H1 (cell line): ENCODE results near the gene F2. TPM values are rescaled to one million over a fixed set of nuclear protein-coding genes. Genes with fewer than 3 reads are reported as not detected.

Experiments
- CTCF ChIA-PET: fragments of 300-600 bp; sonication (Branson Sonifier 250); formaldehyde crosslinking; loops from one replicate; lab custom pipeline; 2021; ENCODE audit not compliant: partially characterized antibody; lab: Charles Lee
- POLR2A ChIA-PET: fragments of 300-600 bp; sonication (Branson Sonifier 250); formaldehyde crosslinking; loops from one replicate; lab custom pipeline; 2021; ENCODE audit warnings: inconsistent platforms; ENCODE audit not compliant: partially characterized antibody; lab: Charles Lee
- DNase-seq, 2 experiments: peaks; one replicate each; pipeline versions ENCODE4 v3.0.0 to v3.0.0-alpha.2; 2010 to 2022; ENCODE audit warnings: low spot score in 2 of 2, low read depth in 1 of 2, mixed read lengths in 1 of 2
- FAIRE-seq: peaks from 2 replicates; lab custom pipeline; 2011; peaks lifted over from hg19 to GRCh38; lab: Jason Lieb, UNC
- H2AFZ ChIP-seq: 2 replicates; pipeline ENCODE4 v1.8.1; 2012; ENCODE audit warnings: low read length, inconsistent platforms
- H2AK5ac ChIP-seq: 2 replicates; pipeline ENCODE4 v1.6.1; 2013; ENCODE audit warnings: low read depth, low read length
- H2BK120ac ChIP-seq: replicated peaks from 2 replicates; pipeline ENCODE3; 2013; ENCODE audit warnings: low read depth, low read length, inconsistent platforms
- H2BK12ac ChIP-seq: 2 replicates; pipeline ENCODE4 v1.6.1; 2013; ENCODE audit warnings: low read depth, low read length
- H2BK15ac ChIP-seq: 2 replicates; pipeline ENCODE4 v1.6.1; 2013; ENCODE audit warnings: low read length
- H2BK20ac ChIP-seq: 2 replicates; pipeline ENCODE4 v1.6.1; 2013; ENCODE audit warnings: low read length
- H2BK5ac ChIP-seq: 2 replicates; pipeline ENCODE4 v1.6.1; 2013; ENCODE audit warnings: low read depth, low read length
- H3K14ac ChIP-seq: 2 replicates; pipeline ENCODE4 v1.6.1; 2013; ENCODE audit warnings: inconsistent platforms; ENCODE audit not compliant: insufficient read length
- H3K18ac ChIP-seq: 2 replicates; pipeline ENCODE4 v1.6.1; 2013; ENCODE audit warnings: low read length; ENCODE audit errors: extremely low read depth
- H3K23ac ChIP-seq: 2 replicates; pipeline ENCODE4 v1.6.1; 2013; ENCODE audit warnings: inconsistent platforms; ENCODE audit not compliant: insufficient read length
- H3K23me2 ChIP-seq: 2 replicates; pipeline ENCODE4 v1.6.1; 2013; ENCODE audit warnings: low read depth, low read length
- H3K27ac ChIP-seq: 2 replicates; pipeline ENCODE4 v1.6.1; 2011; ENCODE audit warnings: low read depth, low read length, inconsistent platforms
- H3K27me3 ChIP-seq, 4 experiments: replicated peaks in 1 of 4; 1 replicate in 1 of 4; 2 replicates in 3 of 4; pipeline versions ENCODE4 v1.6.1 to v1.8.1; 2011 to 2013; ENCODE audit warnings: low read length in 3 of 4, mild to moderate bottlenecking in 3 of 4, inconsistent platforms in 2 of 4, mixed read lengths in 2 of 4, moderate library complexity in 1 of 4; ENCODE audit not compliant: control insufficient read depth in 3 of 4, insufficient read depth in 3 of 4; ENCODE audit errors: extremely low read depth in 1 of 4
- H3K36me3 ChIP-seq, 4 experiments: 2 replicates each; pipeline versions ENCODE4 v1.6.1 to v1.8.1; 2011 to 2013; ENCODE audit warnings: mild to moderate bottlenecking in 4 of 4, low read length in 3 of 4, moderate library complexity in 2 of 4, control low read depth in 1 of 4, inconsistent platforms in 1 of 4; ENCODE audit not compliant: insufficient read depth in 4 of 4, control insufficient read depth in 2 of 4
- H3K4ac ChIP-seq: replicated peaks from 2 replicates; pipeline ENCODE3; 2013; ENCODE audit warnings: low read length, low read depth, mixed read lengths, inconsistent platforms; ENCODE audit not compliant: insufficient read length
- H3K4me1 ChIP-seq, 4 experiments: replicated peaks in 1 of 4; 1 replicate in 1 of 4; 2 replicates in 3 of 4; pipeline versions ENCODE4 v1.6.1 to v1.8.1; 2011 to 2013; ENCODE audit warnings: low read length in 3 of 4, inconsistent platforms in 2 of 4, mixed read lengths in 1 of 4; ENCODE audit not compliant: insufficient read depth in 4 of 4, control insufficient read depth in 3 of 4
- H3K4me2 ChIP-seq, 2 experiments: 2 replicates each; pipeline versions ENCODE4 v1.6.1 to v1.8.1; 2011 to 2013; ENCODE audit warnings: low read depth in 2 of 2, low read length in 2 of 2, control low read depth in 1 of 2, inconsistent platforms in 1 of 2, mild to moderate bottlenecking in 1 of 2; ENCODE audit not compliant: insufficient read depth in 1 of 2
- H3K4me3 ChIP-seq, 4 experiments: fragments of 200-600, 300-600 bp in 1 of 4; sonication (generic), shearing (Covaris generic), sonication (Bioruptor Twin) in 1 of 4; 2 replicates each; pipeline versions ENCODE4 v1.5.1 to v1.8.1; 2011 to 2016; ENCODE audit warnings: low read length in 4 of 4, low read depth in 3 of 4, control low read depth in 2 of 4, inconsistent platforms in 2 of 4, mild to moderate bottlenecking in 2 of 4, mixed read lengths in 1 of 4, moderate library complexity in 1 of 4; ENCODE audit not compliant: insufficient read depth in 2 of 4; ENCODE audit errors: extremely low read depth in 1 of 4
- H3K56ac ChIP-seq: replicated peaks from 2 replicates; pipeline ENCODE3; 2013; ENCODE audit warnings: low read depth, mild to moderate bottlenecking, mixed read lengths, low read length, inconsistent platforms; ENCODE audit not compliant: insufficient read length
- H3K79me1 ChIP-seq: 2 replicates; pipeline ENCODE4 v1.6.1; 2013; ENCODE audit warnings: low read depth, low read length, control low read depth
- H3K79me2 ChIP-seq, 2 experiments: 2 replicates each; pipeline versions ENCODE4 v1.6.1 to v1.8.1; 2012 to 2013; ENCODE audit warnings: low read length in 2 of 2, mild to moderate bottlenecking in 2 of 2, inconsistent platforms in 1 of 2; ENCODE audit not compliant: insufficient read depth in 2 of 2, control insufficient read depth in 1 of 2
- H3K9ac ChIP-seq, 4 experiments: replicated peaks in 1 of 4; 1 replicate in 1 of 4; 2 replicates in 3 of 4; pipeline versions ENCODE4 v1.6.1 to v1.8.1; 2011 to 2013; ENCODE audit warnings: low read depth in 3 of 4, low read length in 3 of 4, control low read depth in 2 of 4, mild to moderate bottlenecking in 2 of 4, moderate library complexity in 2 of 4, inconsistent platforms in 1 of 4; ENCODE audit errors: extremely low read depth in 1 of 4
- H3K9me3 ChIP-seq, 2 experiments: 2 replicates each; pipeline versions ENCODE4 v1.6.1 to v1.8.1; 2012 to 2013; ENCODE audit warnings: mild to moderate bottlenecking in 2 of 2, moderate library complexity in 2 of 2, control low read depth in 1 of 2, inconsistent platforms in 1 of 2, low read depth in 1 of 2, low read length in 1 of 2, mixed read lengths in 1 of 2; ENCODE audit not compliant: insufficient read depth in 2 of 2
- H4K20me1 ChIP-seq, 2 experiments: replicated peaks in 1 of 2; 2 replicates each; pipeline versions ENCODE3 to v1.8.1; 2011 to 2013; ENCODE audit warnings: inconsistent platforms in 2 of 2, low read length in 2 of 2, mild to moderate bottlenecking in 1 of 2; ENCODE audit not compliant: insufficient read depth in 2 of 2, control insufficient read depth in 1 of 2
- H4K5ac ChIP-seq: 2 replicates; pipeline ENCODE4 v1.6.1; 2013; ENCODE audit warnings: low read length, low read depth, mixed read lengths, inconsistent platforms; ENCODE audit not compliant: insufficient read length
- H4K8ac ChIP-seq: 2 replicates; pipeline ENCODE4 v1.8.0; 2013; ENCODE audit warnings: mild to moderate bottlenecking, moderate library complexity, low read length, inconsistent platforms; ENCODE audit not compliant: insufficient read depth; ENCODE audit errors: extremely low read depth
- H4K91ac ChIP-seq: replicated peaks from 2 replicates; pipeline ENCODE3; 2013; ENCODE audit warnings: low read length, mixed read lengths, inconsistent platforms; ENCODE audit not compliant: insufficient read length
- CEBPB ChIP-seq: IDR thresholded peaks from 2 replicates; pipeline ENCODE4 v1.6.1; 2012; ENCODE audit warnings: low read depth, low read length
- SIX5 ChIP-seq: IDR thresholded peaks from 2 replicates; pipeline ENCODE4 v1.6.1; 2011; ENCODE audit warnings: mild to moderate bottlenecking, low read depth, low read length
- SUZ12 ChIP-seq: fragments of 200-600 bp; sonication (generic); IDR thresholded peaks from 2 replicates; pipeline ENCODE4 v1.6.1; 2012; ENCODE audit warnings: mild to moderate bottlenecking, inconsistent platforms, low read length, moderate library complexity, mixed read lengths
- USF2 ChIP-seq: IDR thresholded peaks from 2 replicates; pipeline ENCODE4 v1.6.1; 2011; ENCODE audit warnings: low read length, improper control_type of control experiment
- WGBS, 2 experiments: shearing (Covaris generic) in 1 of 2; methylation state at CpG; one replicate each; pipeline versions ENCODE4 v1.1.6 to v1.1.7; 2013 to 2015; ENCODE audit warnings: low lambda C conversion rate in 2 of 2, mixed read lengths in 2 of 2, inconsistent platforms in 1 of 2, low coverage in 1 of 2, missing lambda C conversion rate in 1 of 2; ENCODE audit not compliant: insufficient replicate concordance in 2 of 2, insufficient coverage in 1 of 2, insufficient read length in 1 of 2; ENCODE audit errors: extremely low coverage in 1 of 2, missing lambda C conversion rate in 1 of 2; 5-methylcytosine and 5-hydroxymethylcytosine counted together
- polyA plus RNA-seq, 7 experiments: library from polyadenylated mRNA; depleted of rRNA in 3 of 7; stranded (reverse) in 5 of 7; unstranded in 2 of 7; fragments of >200 nt in 5 of 7; fragments of 200-250 nt in 2 of 7; gene quantifications; 1 replicate in 5 of 7; 2 replicates in 1 of 7; 4 replicates in 1 of 7; pipeline versions ENCODE4 v1.2.1 to v1.2.3, GENCODE V29; 2011 to 2013; ENCODE audit warnings: missing spikeins in 2 of 7, mixed read lengths in 2 of 7
- total RNA-seq: library from RNA; stranded (reverse); fragmentation: NEBNext Ultra II Directional; extraction: Animal tissue kit (Norgen Biotek cat#: 25700); gene quantifications from 2 replicates; pipeline ENCODE4 v1.2.1, GENCODE V29; 2021

The F2 gene
- total and polyA plus RNA-seq, 2 of the 8 experiments (the other 6 are each of a cell fraction or from before 2014, with no cell fraction given), result 0.11 TPM; not detected in 1

- Histone ChIP-seq H3K18ac (no peak overlapping the region), H4K20me1 (peaks cover 0 to 1% of the 10 kb centered on the region in 2 experiments), H3K23ac (no peak overlapping the region), H3K4me1 (peaks cover 3 to 19% (median 7%) of the 10 kb centered on the region in 4 experiments), H4K5ac (no peak overlapping the region), H3K27ac (peak overlapping the region; percentile 9; the same call in 1 of the 2 replicates), H3K9ac (no peak overlapping the region), H3K36me3 (peaks cover 6 to 32% (median 20%) of the 10 kb centered on the region in 4 experiments; a peak in 6 of 8 replicates), H2BK12ac (no peak overlapping the region), H3K79me1 (no peaks in the 10 kb centered on the region), H2AFZ (no peak overlapping the region), H2BK5ac (no peak overlapping the region), H3K56ac (no peak overlapping the region), H3K14ac (no peak overlapping the region), H4K91ac (no peak overlapping the region), H3K27me3 (no peaks in the 10 kb centered on the region), H3K79me2 (no peaks in the 10 kb centered on the region), H2BK15ac (no peak overlapping the region), H4K8ac (peak overlapping the region; percentile 51; the same call in 1 of the 2 replicates), H2AK5ac (no peak overlapping the region), H3K4ac (no peak overlapping the region), H3K4me3 (no peak overlapping the region), H2BK20ac (no peak overlapping the region), H2BK120ac (no peak overlapping the region), H3K9me3 (no peaks in the 10 kb centered on the region), H3K23me2 (no peaks in the 10 kb centered on the region), H3K4me2 (0 out of 4 replicates have a peak overlapping the region, but pooled peaks of 1 of the 2 experiments have one; percentile 28)
- WGBS, 2 experiments, result 67% methylated on average over 4 of the region's 4 CpGs; no CpG with 5 or more reads in 1 of the 2 experiments
- POLR2A ChIA-PET, result interaction anchor here (0.8 to 3.3 kb wide), 5 partner anchors 9 to 95 kb away, joined by 3 to 21 read pairs (median 3); partner anchors contain the start of gene ZNF408
- DNase-seq, result no peak
- FAIRE-seq, result no peak
- CTCF ChIA-PET, result interaction anchor here (1.3 to 2.2 kb wide), 4 partner anchors 11 to 45 kb away, joined by 3 to 6 read pairs (median 6); no protein-coding TSS in a partner anchor
- no peak for TF ChIP-seq SIX5
- peak; percentile 72 for TF ChIP-seq CEBPB
- TF ChIP-seq SUZ12, result no peak
- TF ChIP-seq USF2, result peak; percentile 50; the same call in 1 of the 2 replicates
These were observed 43.6 kb upstream of the F2 start for GRCh38 chr11:46675288-46675851.
